NCI-H1105 treated with DMSO at 0.1 percent for 48 hours (cell line): Measurements from ENCODE around the gene OR52E1.
"Not testable (repeated sequence)": the region's sequence is repeated elsewhere in the genome, so short reads cannot be mapped to it uniquely, and the experiment has no call there.

ENCODE experiments used
- DNase-seq: peaks from one replicate; lab custom pipeline; 2025; lab: John Stamatoyannopoulos, UW

The OR52E1 gene

DNA sequence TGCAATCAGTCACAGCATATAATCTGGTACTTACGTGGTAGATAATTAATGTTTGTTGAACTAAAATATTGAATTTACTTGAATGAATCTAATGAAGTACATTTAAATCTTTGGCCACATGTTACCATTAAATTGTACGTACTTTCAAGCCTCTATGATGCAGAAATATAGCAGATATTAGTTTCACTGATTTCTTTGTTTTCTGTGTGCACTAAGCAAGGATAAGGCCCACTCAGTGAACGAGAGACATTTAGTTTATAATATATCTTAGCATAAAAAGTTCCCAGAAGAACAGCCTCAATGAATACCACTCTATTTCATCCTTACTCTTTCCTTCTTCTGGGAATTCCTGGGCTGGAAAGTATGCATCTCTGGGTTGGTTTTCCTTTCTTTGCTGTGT, at the start of gene OR52E1:
Gene OR52E1, plus strand, starts transcription at position 301 of the 400 bp plus-strand sequence.
- no peak for DNase-seq

DNA sequence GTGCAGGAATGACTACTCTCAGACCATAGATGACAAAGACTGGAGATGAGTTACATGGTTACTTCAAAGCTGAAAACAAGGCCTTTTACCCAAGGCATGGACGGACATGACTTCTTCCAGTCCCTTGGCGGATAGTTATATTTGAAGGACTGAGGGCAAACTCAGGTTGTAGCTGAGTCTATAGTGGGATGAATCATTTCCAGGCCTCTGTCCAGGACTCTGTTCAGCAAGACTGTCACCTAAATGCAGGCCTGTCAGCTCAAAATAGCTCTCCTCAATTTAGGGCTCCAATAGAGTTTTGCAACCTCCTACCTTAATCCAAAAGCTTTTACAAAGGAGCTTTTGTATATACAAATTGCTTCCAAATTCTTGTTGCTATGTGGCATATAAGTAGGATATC, 47.4 kb upstream of the OR52E1 start:
- DNase-seq, result no peak

- no peak for DNase-seq
Measured at GRCh38 chr11:5036669-5037068, 32.7 kb upstream of the OR52E1 start.

DNA sequence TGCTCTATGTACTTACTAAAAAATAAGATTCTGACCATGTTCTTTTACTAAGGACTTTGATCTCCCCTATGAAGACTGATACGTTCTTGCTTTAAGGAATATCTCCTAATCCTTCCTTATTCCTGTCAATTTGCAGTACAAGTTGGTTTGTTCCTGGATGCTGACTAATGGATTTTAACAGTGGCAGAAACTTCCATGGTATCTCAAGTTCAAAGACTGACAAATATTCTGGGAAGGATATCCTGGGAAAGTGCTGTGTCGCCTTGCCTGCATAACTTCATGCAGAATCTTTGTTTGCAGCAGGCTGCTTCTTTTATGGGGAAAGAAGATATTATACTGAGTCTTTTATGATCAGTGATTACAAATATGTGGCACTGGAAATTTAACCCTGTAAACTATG, 31.4 kb upstream of the OR52E1 start:
- no peak for DNase-seq

DNA sequence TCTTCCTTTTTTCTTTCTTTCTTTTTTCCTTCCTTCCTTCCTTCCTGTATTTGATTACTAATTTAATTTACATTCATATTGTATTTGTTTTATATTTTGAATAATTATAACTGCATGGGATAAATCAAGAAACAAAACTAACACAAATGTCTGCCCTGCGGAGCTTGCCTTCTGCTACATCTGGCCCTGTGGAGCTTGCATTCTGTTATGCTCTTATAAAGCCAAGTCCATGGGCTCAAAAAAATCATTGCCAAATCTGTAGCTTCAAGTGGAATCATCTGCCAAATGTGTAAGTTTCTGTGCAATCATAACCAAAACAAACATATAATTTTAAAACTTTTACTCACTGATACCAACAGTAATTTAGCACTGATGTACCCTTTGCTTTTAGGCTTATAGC, 31.0 kb upstream of the OR52E1 start:
- no peak for DNase-seq

GRCh38 chr11:5040876-5041275, 28.5 kb upstream of the OR52E1 start:
- no peak for DNase-seq

DNA sequence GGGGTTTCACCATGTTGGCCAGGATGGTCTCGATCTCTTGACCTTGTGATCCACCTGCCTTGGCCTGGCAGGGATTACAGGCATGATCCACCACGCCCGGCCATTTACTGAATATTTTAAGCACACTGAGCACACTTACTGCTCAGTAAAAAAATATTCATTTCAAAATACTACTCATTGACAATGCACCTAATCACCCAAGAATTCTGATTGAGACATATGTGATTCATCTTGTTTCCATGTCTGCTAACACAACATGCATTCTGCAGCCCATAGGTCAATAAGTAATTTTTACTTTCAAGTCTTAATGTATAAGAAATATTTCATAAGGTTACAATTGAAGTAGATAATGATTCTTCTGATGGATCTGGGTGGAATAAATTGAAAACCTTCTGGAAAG, 27.3 kb upstream of the OR52E1 start:
- DNase-seq, result no peak

GRCh38 chr11:5043380-5043779, 26.0 kb upstream of the OR52E1 start:
- DNase-seq, result no peak

DNA sequence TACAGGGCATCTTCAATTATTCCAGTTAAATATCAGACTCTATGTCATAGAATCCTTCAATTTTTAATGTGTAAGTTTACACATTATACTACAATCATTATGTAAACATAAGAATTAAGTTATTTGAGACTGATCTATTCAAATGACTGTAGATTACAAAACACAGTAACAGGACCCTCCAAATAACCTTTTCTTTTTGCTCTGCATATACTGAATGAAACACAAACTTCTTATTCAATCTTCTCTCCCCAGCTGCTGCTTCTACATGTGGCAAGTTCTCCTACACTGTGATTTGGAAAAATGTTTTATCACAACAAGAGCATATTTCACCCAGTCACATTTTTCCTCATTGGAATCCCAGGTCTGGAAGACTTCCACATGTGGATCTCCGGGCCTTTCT, 23.1 kb upstream of the OR52E1 start, which contains the start of gene OR52J3:
Gene OR52J3, plus strand, starts transcription at position 301 of the 400 bp plus-strand sequence. Its CDS starts 0 bp downstream, at position 301.
- no peak for DNase-seq

DNA sequence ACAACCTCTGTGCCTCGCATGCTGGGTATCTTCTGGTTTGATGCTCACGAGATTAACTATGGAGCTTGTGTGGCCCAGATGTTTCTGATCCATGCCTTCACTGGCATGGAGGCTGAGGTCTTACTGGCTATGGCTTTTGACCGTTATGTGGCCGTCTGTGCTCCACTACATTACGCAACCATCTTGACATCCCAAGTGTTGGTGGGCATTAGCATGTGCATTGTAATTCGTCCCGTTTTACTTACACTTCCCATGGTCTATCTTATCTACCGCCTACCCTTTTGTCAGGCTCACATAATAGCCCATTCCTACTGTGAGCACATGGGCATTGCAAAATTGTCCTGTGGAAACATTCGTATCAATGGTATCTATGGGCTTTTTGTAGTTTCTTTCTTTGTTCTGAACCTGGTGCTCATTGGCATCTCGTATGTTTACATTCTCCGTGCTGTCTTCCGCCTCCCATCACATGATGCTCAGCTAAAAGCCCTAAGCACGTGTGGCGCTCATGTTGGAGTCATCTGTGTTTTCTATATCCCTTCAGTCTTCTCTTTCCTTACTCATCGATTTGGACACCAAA, 22.5 kb upstream of the OR52E1 start:
- no peak for DNase-seq

DNA sequence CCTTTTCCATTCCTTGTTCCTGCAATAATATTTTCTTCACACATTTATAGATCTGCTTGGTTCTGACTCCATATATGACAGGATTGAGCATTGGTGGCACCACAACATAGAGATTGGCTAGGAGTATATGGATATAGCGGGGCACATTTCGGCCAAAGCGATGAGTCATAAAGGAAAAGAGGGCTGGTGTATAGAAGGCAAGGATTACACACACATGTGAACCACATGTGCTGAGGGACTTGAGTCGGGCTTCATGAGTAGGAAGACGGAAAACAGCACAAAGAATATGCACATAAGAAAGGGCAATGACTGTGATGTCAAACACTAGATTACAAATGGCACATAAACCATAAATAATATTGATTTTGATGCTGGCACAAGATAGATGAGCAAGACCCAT, 10.7 kb upstream of the OR52E1 start:
- DNase-seq, result not testable (repeated sequence)

DNA sequence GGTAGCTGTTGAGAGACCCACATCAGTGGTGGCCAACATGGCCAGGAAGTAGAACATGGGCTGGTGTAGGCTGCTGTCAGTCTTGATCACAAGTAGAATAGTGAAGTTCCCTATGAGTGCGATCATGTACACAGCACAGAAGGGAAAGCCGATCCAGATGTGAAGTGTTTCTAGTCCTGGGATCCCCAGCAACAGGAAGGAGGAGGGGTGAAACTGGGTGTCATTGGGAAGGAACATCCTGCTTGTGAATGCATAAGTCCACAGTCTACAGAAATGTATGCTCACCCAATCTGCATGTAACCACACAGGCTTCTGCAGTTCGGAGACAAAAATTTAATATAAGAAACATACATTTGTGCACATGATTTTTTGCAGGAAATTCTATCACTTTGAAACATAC, 10.0 kb upstream of the OR52E1 start, which contains the start of gene OR52E2:
Gene OR52E2, minus strand, starts transcription at position 237 of the 400 bp plus-strand sequence. Its CDS starts 0 bp downstream, at position 237.
- DNase-seq, result no peak

DNA sequence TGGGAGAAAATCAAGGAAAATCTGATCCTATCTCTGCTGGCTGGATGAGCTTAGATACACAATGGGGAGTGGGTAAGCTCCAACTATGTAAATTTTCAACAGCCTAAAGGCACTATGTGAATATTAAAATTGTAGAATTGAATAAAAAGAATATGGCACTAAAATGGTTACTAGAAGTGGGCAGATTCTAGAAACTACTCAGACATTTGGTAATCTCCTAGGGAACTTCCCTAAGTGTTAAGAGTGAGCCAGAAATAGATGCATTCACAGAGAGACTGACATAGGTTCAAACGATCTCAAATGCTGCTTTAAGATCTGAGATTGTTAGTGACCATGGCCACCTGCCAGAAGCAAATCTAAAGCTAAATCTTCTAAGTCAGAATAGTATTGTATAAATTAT, 4.3 kb upstream of the OR52E1 start:
- DNase-seq, result no peak

DNA sequence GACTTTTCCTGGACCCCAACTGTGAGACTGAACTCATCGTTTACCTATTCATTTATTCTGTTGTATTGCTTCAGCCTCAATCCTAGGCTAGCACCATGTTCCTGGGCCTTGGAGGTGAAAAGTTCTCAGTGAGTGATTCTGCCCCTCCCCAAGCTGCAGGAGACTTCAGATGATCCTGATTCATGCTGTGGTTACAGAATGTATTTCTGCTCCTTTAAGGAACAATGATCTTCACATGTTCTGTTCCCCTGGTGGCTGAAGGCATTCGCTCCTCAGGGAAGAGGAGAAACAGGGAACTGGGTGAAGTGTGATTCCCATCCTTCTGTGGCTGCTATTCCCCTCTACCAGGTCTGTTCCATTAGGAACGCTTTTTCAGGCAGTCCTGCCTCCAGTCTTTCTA, 2.4 kb downstream of the OR52E1 start:
- DNase-seq, result no peak

GRCh38 chr11:5081405-5081804, 12.0 kb downstream of the OR52E1 start:
- DNase-seq, result no peak

- DNase-seq, result no peak
Measured at GRCh38 chr11:5083602-5084001, 14.2 kb downstream of the OR52E1 start.

DNA sequence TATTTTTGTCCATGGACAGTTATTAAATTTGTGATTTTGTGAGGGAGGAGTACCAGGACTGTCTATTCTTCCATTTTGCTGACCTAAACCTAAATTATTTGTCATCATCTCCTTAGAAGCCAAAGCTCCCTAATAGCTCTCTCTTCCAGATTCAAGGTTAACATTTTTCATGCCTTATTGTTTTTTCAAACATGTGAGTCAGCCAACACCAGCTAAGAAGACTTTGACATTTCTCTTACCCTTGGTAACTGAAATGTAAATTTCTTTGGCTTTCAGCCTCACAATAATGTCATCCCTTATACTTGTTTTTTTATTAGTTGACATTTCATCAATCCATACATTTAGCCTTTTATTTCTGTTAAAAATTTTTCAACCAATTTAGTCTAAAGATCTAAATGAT, 19.2 kb downstream of the OR52E1 start:
- DNase-seq, result no peak

DNA sequence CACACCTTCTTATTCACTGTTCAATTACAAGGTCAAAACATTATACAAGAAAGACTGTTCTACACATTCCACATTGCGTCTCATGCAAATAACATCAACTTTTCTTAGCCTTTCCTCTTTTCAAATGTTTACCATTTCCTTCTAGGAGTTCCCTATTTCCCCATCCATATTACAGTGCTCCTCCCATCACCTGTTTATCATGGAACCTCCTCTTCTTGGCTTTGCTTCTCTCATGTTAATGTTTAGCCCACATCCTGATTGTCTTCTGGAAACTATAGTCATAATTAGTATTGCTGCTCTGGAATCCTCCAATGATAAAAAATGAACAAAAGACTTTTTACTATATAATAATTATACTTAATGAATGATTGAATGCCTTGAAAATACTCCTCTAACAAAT, 21.3 kb downstream of the OR52E1 start:
- no peak for DNase-seq

GRCh38 chr11:5092821-5093585, 23.6 kb downstream of the OR52E1 start:
- DNase-seq, result no peak

DNA sequence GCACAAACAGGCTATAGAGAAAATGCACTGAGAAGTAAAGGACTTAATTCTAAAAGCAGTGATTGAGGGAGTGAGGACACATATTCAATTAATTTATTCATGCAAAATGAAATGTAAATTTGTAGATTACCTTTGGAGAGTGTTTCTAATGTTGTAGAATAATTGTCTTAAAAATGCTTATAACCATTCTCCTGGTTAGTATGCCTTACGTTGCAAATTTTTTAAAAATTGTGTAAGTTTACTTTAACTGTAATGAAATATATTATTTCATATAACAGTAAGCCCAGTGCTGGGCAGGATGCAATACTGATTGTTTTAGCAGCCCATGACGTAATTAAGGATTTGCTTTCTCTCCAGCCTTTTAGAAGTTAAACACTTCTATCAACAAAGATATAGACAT, 26.6 kb downstream of the OR52E1 start:
- DNase-seq, result no peak

GRCh38 chr11:5102246-5102645, 32.9 kb downstream of the OR52E1 start:
- no peak for DNase-seq

- no peak for DNase-seq
Measured at GRCh38 chr11:5103066-5103465, 33.7 kb downstream of the OR52E1 start.

DNA sequence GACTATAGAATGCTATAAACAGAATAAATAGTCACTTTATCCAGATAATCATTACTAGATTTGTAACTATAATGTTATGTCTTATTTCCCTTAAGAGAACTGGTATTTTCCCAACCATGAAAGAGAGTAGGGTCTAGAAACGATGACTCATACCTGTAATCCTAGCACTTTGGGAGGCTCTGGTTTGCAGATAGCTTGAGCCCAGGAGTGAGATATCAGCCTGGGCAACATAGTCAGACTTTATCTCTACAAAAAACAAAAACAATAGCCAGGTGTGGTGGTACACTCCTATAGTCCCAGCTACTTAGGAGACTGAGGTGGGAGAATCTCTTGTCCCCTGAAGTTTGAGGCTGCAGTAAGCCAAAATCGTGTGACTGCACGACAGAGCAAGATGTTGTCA, 37.9 kb downstream of the OR52E1 start:
- no peak for DNase-seq

DNA sequence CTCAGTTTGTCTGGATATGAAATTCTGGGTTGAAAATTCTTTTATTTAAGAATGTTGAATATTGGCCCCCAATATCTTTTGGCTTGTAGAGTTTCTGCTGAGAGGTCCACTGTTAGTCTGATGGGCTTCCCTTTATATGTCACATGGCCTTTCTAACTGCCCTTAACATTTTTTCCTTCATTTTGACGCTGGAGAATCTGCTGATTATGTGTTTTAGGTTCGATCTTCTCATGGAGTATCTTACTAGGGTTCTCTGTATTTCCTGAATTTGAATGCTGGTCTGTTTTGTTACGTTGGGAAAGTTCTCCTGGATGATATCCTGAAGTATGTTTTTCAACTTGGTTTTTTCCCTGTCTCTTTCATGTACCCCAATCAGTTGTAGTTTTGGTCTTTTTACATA, 46.0 kb downstream of the OR52E1 start:
- DNase-seq, result no peak
